GM18867 (cell line): ENCODE data around the gene STXBP4.
A peak's percentile ranks its signal among the peaks of the same experiment; 100 is the strongest.

Experiments used
- ATAC-seq: cut with Tn5 transposase; IDR thresholded peaks from one replicate; pipeline ENCODE4 v1.9.1; 2021; ENCODE audit warnings: mild to moderate bottlenecking, moderate library complexity; ENCODE audit not compliant: unreplicated experiment

STXBP4 gene

DNA sequence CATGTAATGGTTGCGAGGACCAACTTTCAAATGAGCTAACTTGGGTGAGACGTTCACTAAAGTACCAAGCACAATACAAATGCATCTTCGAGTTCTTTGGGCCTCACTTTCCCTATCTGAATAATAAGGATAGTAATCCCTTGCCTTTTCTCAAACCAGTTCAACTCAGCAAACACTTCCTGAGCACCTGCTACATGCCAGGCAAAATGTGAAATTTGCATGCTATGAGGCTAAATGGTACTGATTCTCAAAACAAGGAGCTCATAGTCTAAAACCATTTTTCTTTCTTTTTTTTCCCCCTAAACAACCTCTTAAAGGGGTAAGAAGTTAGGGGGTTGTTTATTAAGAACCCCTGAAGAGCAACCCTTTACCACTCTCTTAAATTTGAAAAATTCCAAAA, 194.8 kb downstream of the STXBP4 start:
- ATAC-seq = no peak

DNA sequence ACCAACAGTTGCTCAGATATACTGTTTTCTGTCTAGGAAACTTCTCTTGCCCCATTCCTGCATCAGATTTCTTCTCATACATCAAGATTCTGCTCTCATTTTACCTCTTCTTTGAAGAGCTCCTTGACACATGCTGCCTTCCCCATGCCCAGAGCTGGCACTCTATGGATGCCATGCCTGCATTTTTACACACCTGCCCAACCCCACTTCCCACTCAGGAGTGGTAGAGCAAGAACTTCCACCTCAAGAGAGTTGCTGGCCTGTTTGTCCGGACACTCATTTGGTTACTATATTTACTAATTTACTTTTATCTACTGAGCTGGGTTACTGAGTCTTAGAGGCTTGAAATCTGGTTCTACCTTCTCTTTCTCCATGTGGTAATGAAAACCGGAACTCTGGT, 197.9 kb downstream of the STXBP4 start:
- no peak for ATAC-seq

DNA sequence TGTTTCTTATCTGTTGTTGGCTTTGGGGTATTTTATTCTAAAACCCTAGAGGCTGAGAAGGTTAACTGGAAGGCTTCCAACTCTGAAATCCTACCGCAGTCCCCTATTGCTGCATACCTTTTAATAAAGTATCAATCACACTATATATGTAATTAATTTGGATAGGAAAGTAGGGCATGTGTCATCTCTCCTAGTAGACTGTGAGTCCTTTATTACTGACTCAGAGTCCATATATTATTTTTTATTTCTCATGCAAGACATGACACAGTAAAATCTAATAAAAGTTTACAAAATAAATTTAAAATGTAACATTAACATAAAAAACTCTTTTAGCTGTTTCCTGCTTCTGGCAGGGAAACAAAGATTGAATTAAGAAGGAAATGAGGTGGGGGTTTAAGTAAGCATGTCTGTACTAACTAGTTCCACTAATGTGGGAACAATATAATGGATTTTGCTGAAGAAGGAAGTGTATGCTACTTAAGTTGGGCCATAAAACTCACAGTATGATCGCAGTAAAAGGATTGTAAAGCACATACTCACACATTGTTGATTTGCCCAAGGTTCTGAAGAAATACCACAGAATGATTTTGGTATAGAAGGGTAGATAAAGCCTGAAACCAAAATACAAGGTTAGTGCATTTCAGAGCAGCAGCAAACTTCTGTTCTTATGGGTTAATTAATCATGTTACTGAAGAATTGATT, 198.6 kb downstream of the STXBP4 start:
- no peak for ATAC-seq

DNA sequence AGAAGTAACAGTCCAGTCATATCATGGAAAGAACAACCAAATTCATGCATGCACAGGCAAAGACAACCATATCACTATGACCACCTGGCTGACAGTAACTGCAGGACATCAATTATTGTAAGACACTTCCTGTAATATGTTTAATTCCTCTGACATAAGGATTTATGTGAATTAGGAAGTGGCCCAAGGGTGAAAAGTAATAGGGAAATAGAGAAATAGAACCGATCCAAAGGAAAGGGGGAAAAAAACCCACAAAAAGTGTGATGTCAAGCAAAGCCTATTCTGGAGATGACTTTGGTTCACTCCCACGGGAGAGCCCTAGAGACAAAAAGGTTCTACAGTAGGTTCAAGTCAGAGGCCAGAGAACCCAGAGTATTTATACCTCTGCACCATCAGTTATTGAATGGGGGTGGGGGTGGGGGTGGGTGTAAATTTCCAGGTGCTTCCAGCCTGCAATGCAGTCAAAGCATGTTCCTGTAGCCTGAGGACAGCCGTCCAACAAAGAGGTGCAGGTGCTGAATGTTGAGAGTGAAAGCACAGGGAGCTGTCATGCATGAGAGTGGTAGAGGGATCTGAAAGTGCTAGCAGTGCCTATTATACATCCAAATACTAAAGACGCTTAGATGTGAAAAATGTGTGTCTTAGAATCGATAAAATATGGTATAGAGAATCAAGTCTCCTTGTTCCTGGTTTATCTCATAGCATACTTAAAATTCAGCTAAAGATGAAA, 200.6 kb downstream of the STXBP4 start:
- ATAC-seq = peak; percentile 95

DNA sequence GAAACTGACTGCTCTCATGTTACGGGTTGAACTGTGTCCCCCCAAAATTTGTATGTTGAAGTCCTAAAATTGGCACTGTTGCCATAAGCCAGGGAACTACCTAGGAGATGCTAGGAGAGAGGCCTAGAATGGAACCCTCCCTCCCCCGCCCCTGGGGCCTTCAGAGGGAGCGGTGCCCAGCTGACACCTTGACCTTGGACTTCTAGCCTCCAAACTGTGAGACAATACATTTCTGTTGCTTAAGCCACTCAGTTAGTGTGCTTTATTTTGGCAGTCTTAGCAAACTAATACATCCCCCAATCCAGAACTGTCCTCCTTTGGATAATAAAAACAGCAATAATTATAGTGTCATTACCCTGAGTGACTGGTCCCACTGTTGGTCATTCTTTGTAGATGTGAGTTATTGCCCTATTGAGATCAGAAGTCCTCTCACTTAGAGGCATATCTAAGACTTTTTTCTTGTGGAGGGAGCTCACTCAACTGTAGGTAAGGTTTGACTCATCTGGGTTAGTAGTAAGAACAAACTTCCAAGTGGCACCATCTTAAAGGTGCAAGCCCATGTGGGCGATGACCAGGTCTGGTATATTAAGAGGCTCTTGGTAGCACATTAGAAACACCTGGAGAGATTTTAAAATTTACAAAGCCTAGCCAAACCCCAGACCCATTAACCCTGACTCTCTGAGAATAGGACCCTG, 203.2 kb downstream of the STXBP4 start:
- ATAC-seq = peak; percentile 24

DNA sequence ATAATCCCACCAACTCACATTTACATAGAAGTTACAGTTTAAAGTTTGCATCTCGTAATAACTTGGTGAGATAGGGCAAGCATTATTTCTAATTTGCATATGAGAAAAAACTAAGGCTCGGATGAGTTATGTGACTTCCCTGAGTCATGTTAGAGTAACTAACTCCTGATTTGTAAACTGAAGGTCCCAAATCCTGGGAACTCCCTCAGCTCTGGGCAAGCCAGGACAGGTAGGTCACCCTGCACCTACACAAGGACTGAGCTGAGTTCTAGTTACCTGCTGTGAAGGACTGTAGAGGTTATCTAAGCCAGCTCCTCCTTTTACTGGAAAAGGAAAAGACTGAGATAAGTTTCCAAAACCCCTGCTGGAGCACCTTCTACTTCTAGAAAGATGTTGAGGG, 204.0 kb downstream of the STXBP4 start:
- peak; percentile 30 for ATAC-seq

DNA sequence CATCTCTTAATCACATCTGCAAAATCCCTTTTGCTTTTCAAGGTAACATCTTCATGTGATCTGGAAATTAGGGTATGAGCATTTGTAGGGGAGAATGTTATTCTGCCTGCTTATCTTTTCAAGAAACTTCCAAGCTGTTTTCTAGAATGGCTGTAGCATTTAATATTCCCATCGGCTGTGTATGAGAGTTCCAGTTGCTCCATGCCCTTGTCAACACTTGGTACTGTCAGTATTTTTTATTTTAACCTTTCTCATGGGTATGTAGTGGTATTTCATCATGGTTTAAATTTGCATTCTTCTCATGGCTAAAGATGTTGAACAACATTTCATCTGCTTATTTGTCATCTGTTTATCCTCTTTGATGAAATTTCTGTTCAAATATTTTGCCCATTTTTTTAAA, 205.6 kb downstream of the STXBP4 start:
- no peak for ATAC-seq

DNA sequence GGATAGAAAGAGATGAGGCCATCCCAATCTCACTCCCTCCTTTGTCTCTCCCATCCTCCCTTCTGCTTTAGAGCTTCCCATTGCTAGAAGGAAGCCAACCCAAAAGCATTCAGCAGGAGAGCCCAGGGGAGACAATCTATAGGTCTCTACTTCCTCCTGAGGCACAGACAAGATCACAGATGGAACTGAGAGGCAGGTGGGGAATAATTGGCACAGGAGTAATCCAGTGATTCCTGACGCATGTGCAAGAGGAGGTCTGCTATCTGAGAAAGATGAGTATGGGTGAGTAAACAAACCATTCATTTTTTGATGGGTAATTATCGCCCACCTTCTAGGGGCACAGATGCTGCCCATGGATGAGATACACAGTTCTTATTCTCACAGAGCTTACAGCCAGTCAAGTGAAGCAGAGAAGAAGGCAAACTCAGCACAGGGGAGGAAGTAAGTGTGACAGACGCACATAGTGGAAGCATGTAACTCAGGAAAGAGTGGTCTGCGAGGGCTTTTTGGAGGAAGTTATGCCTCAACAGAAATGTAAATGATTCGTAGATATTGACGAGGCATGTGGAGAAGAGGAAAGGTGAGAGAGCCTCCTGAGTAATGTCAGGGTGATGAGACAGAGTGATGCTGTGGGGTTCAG, 207.3 kb downstream of the STXBP4 start:
- no peak for ATAC-seq

DNA sequence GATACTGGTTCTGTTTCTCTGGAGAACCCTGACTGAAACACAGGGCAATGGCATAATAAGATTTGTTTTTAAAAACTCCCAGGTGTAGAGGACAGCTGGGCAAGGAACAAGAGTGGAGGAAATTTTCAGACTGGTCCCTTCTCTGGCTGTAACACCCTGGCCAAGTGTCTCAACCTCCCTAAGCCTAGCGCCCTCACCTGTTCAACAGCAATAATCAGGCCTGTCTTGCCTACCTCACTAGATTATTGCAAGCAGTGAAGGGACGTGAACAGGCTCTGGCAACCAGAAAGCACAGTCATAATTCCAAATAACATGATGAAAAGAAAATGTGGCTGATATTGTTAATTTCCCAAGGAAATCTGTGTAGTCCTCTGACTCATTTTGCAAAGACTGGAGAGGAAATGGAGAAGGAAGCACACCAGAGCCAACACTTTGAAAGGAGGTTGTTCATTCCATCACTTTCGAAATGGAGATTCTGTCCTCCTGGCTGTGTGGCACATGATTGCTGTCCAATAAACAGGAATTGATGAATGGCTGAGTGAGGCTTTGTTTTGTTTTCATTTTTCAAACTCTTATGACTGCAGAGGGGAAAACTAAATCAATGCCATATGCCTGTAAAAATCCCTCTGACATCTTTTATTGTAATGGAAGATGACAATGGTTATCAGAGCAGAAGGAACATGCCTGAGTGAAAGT, 208.7 kb downstream of the STXBP4 start:
- no peak for ATAC-seq

DNA sequence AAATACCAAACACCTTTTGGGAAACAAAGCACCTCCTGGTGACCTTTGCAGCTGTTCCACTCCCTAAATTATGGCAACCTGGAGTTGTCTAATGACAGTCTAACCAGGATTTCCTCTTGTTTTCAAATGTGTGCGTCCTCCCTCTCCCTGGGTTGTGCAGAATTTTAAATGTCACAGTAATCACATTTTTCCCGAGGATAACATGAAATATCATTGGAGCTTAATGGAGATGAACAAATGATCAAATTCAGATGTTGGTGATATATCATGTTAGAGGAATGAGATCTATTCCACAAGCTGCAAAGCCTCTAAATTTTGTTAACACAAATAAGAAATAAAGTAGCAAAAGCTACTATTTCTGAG, 209.3 kb downstream of the STXBP4 start:
- no peak for ATAC-seq

DNA sequence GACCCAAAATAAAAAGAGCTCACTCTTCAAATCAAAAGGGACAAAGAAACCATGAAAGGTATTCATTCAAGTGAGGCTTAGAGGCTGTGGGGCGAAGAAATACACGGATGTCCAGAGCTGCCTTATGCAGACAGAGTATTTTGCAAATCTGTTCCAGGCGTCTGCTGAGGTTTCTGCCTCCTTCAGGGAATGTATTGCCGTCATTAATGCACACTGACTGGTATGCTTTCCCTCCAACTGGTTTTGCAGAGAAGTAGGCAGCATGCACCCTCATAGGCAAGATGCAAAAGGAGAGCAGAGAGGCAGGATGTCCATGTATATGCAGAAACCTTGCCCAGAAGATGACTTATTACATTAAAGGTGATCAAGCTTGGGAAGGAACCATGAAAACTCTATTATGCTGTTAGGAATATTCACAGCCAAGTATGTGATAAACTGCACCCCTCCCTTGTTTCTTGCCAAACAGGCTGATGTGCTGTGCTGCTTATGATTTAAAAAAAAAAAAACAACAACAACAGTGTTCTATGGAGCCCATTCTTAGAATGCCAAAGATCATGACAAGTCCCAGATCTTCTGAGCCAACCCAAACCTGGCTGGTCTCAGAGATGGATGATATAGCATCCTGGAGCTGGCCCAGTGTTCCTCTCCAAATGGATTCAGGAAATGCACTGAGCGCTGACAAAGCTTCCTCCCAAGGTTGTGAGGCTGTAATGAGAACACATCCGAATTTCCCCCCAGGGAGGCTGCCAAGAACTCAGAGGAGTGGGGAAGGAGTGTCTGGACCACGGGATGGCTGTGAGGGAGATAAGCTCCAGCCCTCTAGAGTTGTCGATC, 218.6 kb downstream of the STXBP4 start:
- no peak for ATAC-seq

DNA sequence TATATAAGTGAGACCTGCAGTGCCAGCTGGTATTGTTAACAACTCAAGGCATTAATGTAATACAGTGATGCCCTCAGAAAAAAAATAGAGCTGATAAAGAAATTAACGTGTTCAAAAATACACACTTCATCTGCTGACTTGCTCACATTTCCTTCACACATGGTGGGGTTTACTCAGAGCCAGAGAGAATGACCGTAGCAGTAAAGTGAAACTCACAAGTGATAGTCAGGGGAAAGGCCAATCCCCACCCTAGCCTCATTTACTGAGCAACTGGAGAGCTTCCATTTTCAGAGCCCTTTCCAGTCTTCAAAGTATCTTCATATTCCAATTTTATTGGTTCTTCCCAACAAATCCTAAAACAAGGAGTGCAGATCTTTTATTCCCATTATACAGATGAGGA, 222.2 kb downstream of the STXBP4 start:
- ATAC-seq = peak; percentile 70

DNA sequence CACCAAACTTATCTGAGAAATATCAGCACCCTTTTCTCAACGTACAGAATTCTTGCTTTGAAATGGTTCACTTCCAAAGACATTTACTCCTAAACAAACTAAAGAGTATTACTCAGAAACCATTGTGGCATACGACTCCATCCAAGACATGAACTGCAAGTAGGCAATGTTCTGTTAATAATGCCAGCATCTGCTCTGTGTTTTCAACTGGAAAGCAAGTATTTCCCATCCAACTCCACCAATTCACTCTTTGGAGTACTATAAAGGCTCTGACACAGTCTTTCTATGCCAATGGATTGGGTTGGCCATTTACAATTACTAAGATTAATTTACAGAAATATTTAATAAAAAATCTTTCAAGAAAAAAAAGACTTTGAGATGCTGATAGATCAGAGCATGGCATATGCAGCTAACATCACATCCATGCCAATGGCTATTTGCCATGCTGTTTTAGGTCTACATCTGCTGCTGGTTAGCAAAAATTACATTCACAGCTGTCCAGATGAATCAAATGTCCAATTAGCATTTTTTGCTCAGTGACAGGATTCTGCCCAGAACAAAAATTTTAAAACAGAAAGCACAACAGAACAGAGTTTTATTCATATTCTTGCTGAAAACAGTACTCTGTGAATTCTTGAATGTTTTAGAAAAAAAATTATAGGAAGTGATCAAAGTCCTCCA, 230.3 kb downstream of the STXBP4 start:
- no peak for ATAC-seq

DNA sequence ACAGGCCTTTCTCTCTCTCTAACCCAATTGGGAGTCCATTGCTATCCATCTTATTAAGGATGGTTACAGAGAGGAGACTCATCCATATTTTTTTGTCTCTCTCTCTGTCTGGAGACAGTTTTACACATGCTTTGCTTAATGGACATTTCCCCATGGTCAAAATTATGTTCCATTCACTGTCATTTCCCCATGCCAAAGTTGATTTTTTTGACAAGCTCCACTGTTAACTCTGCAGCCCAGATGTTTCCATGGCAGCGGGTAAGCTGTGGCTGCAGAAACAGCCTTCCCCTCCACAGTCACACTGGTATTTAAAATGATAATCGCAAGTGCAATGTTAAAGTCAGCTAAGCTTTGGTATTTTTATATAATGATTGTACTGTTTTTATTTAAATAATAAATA, 232.3 kb downstream of the STXBP4 start:
- ATAC-seq = no peak

DNA sequence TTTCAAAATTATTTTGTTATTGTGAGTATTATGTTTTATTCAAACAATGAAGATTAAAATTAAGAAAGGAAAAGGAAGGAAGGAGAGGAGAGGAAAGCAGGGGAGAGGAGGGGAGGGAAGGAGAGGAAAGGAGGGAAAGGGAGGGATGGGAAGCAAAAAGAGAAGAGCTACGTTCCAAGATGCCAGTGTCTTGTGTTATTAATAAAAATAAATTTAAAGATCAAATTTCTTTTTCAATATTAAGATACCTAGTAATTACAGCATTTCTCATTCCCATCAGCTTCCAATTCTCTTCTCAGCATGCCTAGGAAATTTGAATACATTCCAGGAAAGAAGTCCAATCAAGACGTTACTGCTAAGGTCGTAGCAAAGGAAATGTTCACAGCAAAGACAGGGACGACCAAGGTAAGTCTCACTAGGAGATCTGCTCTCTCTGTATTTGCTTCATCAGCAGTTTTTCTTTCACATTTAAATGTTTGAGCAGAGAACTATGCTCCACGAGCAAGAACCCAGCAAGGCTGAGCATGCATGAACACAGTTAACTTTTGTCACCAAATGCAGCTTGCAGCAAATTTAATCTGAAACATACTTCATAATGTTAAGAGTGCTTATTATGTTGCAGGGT, 232.9 kb downstream of the STXBP4 start:
- ATAC-seq = no peak

DNA sequence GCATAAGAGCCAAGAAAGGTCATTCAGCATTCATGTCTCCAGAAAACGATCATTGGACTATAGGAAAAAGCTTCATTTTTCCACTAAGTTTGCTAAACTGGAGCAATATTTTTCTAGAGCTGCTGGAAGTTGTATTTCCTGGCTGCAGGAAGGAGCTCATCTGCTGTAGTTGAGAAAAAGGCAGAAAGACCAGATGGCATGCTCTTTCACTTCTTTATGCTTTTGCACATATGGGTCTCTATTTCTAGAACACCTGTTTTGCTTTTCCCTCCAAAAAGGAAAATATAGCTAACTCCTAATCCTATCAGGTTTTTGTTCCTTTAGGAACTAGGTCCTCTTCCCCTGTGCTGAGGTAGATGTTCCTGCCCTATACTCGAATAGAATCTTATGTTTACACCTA, 234.3 kb downstream of the STXBP4 start:
- ATAC-seq = no peak

DNA sequence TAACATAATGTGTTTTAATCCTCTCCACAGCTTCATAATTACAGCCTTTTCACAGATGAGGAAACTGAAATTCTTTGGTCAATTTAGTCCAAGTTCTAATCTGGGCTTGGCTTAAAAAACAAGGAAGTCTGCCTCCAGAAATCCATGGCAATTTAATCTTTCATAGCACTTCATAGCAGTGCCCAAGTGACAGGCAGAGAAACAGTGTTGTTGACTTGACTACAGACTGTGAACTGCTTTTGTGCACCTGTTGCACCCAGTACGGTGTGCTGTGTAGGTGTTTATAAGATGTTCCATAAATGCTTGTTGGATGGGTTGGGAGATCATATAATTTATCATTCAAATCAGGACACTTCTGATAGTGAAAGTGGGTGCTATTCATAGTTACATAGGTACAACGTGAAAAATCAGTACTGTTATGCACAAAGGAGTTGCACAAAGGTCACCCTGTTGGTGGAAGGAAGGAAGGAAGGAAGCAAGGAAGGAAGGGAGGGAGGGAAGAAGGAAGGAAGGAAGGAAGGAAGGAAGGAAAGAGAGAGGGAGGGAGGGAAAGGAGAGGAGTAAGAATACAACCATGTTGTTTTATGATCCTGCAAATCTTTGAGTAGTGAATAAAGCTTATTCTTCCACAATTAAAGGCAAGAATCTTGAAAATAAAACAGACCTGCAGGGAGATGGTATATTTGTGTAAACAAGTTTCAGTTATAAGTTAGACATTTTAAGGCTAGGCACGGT, 239.7 kb downstream of the STXBP4 start:
- ATAC-seq = no peak

DNA sequence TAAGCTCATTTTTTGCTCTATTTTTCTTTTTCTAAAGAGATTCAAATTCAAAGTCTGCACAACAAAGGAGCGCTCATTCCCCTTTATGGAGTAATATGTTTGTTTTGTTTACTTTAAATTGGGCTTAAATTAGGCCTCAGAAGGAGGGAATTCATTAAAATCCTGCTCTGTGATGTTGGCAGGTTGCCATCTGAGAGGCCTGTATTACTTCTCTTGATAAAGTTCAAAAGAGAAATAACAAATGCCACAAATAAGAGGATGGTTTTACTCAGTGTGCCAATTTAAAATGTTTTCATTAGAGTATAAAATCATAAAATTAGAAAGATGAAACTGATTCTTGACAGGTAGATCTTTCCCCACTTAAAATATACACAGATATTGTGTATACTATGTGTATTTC, 241.7 kb downstream of the STXBP4 start:
- no peak for ATAC-seq

DNA sequence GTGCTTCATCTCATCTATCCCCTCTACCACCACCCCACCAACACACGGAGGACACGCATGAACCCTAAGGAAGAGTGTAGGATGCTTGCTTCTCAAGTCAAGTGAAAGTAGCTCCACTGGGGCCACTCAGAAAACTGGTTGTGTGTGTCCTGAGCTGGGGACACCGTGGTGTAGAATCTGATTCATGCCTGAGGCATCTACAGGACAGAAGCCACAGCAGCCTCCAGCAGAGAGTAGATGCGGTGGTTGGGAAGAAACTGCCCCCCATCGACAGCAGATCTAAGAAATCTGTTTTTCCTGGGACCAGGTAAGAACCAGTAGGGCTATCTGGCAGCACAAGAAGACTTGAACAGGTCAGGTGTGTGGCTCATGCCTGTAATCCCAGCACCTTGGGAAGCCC, 244.3 kb downstream of the STXBP4 start:
- ATAC-seq = no peak
